Hepatocyte (in vitro differentiated cells): ENCODE data around the gene INSYN2A.

Experiments used
- EZH2phosphoT487 ChIP-seq: fragments of 200-600 bp; sonication (generic); IDR thresholded peaks from one replicate; pipeline ENCODE4 v1.6.1; 2018; ENCODE audit warnings: antibody characterized with exemption, mild to moderate bottlenecking, low read depth, moderate library complexity; ENCODE audit not compliant: unreplicated experiment, severe bottlenecking
- TF ChIP-seq, protein P1 (sequence below): fragments of 200-600 bp; sonication (generic); IDR thresholded peaks from 2 replicates; pipeline ENCODE4 v1.5.1; 2016; ENCODE audit warnings: antibody characterized with exemption, mild to moderate bottlenecking; ENCODE audit not compliant: poor library complexity

DNA sequence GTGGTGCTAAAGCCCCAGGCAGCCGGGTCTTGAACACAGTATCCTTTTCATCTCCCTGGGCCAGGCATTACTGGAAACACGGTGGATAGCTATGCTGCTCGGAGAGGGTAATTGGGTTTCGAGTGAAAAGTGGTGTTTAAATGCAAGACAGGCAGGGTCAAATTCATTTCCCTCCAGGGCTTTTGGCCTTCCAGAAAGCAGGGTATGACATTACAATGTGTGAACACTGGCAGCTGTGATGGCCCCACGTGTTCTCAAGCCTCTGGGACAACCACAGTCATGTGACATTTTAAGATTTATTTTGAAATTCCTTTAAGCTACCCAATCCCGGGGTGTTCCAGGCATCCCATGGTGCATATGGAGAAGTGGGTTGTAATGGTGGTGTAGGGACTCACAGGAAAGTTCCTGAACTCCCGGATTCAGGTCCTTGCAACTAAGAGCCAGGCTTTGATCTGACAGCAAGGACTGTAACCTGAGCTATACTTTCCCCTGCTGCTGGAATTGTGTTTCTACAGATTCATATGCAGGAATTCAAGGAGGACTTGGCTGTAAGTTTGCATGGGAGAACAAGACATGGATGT is 46.8 kb downstream of the INSYN2A start:
- TF ChIP-seq, protein P1, sequence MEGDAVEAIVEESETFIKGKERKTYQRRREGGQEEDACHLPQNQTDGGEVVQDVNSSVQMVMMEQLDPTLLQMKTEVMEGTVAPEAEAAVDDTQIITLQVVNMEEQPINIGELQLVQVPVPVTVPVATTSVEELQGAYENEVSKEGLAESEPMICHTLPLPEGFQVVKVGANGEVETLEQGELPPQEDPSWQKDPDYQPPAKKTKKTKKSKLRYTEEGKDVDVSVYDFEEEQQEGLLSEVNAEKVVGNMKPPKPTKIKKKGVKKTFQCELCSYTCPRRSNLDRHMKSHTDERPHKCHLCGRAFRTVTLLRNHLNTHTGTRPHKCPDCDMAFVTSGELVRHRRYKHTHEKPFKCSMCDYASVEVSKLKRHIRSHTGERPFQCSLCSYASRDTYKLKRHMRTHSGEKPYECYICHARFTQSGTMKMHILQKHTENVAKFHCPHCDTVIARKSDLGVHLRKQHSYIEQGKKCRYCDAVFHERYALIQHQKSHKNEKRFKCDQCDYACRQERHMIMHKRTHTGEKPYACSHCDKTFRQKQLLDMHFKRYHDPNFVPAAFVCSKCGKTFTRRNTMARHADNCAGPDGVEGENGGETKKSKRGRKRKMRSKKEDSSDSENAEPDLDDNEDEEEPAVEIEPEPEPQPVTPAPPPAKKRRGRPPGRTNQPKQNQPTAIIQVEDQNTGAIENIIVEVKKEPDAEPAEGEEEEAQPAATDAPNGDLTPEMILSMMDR: no peak
- no peak for TF ChIP-seq EZH2phosphoT487
